ENCODE data around the gene SH3GL3. TPM values are rescaled to one million over a fixed set of nuclear protein-coding genes. Genes with fewer than 3 reads are reported as not detected.

The SH3GL3 gene
- under 0.01 and 0.20 TPM in 2 replicates for total RNA-seq

GRCh38 chr15:83446904-83447709 lies at the start of gene SH3GL3:
SH3GL3 (plus strand) TSS chr15:83447341; CDS start chr15:83447534, 193 bp downstream.

GRCh38 chr15:83653639-83654378 lies 206.7 kb downstream of the SH3GL3 start, which contains the start of gene ADAMTSL3:
ADAMTSL3 (plus strand) TSS chr15:83654123; CDS start chr15:83655762, 1,639 bp downstream.

Other genes with a start within 250 kb of the SH3GL3 start
- 15.8 and 25.4 TPM in 2 replicates for gene HDGFL3, start 239.5 kb upstream of the SH3GL3 start, total RNA-seq
- gene BNC1, start 162.7 kb upstream of the SH3GL3 start, total RNA-seq = 1.5 and 14.3 TPM in 2 replicates
- 0.20 and 0.37 TPM in 2 replicates for gene ADAMTSL3, start 206.8 kb downstream of the SH3GL3 start, total RNA-seq